Activated CD8-positive, alpha-beta T cell treated with anti-CD3 and anti-CD28 coated beads, Interleukin-2, amount 10 ng/mL, durations not matched to agents 7 days and 5 days (primary cell): Measurements from ENCODE around the gene TIMM13. TPM values are rescaled to one million over a fixed set of nuclear protein-coding genes. Genes with fewer than 3 reads are reported as not detected.

Experiments
- ATAC-seq: fragments of 150-1000 bp; cut with Tn5 transposase; one replicate; pipeline ENCODE4 v1.10.0; 2021; ENCODE audit warnings: moderate library complexity
- CTCF ChIA-PET: fragments of 350-600 bp; sonication (Branson Sonifier 250); formaldehyde crosslinking; loops from one replicate; lab custom pipeline; 2021; ENCODE audit warnings: antibody characterized with exemption; lab: Charles Lee
- POLR2A ChIA-PET: fragments of 350-600 bp; sonication (Branson Sonifier 250); formaldehyde crosslinking; loops from one replicate; lab custom pipeline; 2021; ENCODE audit warnings: antibody characterized with exemption; lab: Charles Lee
- DNase-seq: peaks from one replicate; pipeline ENCODE4 v3.0.0-alpha.2; 2020
- H3K27ac Mint-ChIP-seq: one replicate; pipeline ENCODE4 v1.8.0; 2021; ENCODE audit warnings: mild to moderate bottlenecking, mixed read lengths
- H3K27me3 Mint-ChIP-seq: one replicate; pipeline ENCODE4 v1.8.0; 2021; ENCODE audit warnings: low read depth, mixed read lengths
- H3K36me3 Mint-ChIP-seq: one replicate; pipeline ENCODE4 v1.8.0; 2021; ENCODE audit warnings: low read depth, mixed read lengths
- H3K4me1 Mint-ChIP-seq: one replicate; pipeline ENCODE4 v1.8.0; 2021; ENCODE audit warnings: low read depth, mixed read lengths
- H3K4me3 Mint-ChIP-seq: one replicate; pipeline ENCODE4 v1.8.0; 2021; ENCODE audit warnings: mild to moderate bottlenecking, mixed read lengths
- H3K9me3 Mint-ChIP-seq: one replicate; pipeline ENCODE4 v1.8.0; 2022; ENCODE audit warnings: mixed read lengths; ENCODE audit not compliant: insufficient read depth
- total RNA-seq, 2 experiments: library from RNA; stranded (reverse); gene quantifications; one replicate each; pipeline ENCODE4 v1.2.3, GENCODE V29; 2021

TIMM13 gene
- total RNA-seq, 2 experiments from 2014 or later = 75.1 to 80.2 TPM

DNA sequence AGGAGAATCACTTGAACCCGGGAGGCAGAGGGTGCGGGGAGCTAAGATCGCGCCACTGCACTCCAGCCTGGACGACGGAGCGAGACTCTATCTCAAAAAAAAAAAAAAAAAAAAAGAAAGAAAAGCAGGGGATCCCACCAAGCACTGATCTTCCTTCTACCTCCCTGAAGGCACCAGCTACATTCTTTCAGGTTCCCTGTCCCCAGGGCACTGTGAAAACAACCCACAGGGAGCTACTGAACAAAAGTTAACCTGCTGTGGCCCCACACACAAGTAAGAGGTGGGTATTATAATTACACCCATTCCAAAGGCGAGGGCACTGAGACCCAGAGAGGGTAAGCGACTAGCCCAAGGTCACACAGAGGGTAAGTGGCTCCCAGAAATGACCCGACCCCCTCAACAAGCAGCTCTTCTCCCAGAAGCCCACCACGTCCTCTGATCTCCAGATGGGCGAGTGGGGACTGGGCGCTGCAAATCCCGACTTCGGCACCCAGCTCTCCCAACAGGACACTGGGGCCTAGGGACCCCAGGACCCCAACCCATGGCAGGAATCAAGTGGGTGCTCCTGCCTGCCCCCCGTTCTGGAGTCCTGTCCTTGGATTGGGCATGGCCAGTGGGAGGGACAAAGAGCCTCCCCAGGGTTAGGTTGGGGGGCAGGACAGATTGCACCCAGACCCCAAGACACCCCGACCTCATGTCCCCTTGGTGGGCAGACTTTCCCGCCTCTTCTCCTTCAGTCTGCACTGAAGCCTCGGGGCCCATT, 27.0 kb upstream of the TIMM13 start:
- Mint-ChIP-seq H3K9me3 (no peaks in the 10 kb centered on the region), H3K4me1 (peaks cover 25% of the 10 kb centered on the region), H3K27ac (peak overlapping the region; percentile 69), H3K36me3 (peaks cover 19% of the 10 kb centered on the region), H3K27me3 (no peaks in the 10 kb centered on the region), H3K4me3 (peak overlapping the region; percentile 85)
- ATAC-seq = no peak
- ChIA-PET CTCF (interaction anchor here (0.7 to 1.1 kb wide), 2 partner anchors 22 to 183 kb away, joined by 3 to 4 read pairs; partner anchors contain the start of gene GADD45B), POLR2A (interaction anchor here (1.2 kb wide), 1 partner anchor 27 kb away, joined by 3 read pairs; the partner anchor contains the start of gene TIMM13)
- DNase-seq = no peak

DNA sequence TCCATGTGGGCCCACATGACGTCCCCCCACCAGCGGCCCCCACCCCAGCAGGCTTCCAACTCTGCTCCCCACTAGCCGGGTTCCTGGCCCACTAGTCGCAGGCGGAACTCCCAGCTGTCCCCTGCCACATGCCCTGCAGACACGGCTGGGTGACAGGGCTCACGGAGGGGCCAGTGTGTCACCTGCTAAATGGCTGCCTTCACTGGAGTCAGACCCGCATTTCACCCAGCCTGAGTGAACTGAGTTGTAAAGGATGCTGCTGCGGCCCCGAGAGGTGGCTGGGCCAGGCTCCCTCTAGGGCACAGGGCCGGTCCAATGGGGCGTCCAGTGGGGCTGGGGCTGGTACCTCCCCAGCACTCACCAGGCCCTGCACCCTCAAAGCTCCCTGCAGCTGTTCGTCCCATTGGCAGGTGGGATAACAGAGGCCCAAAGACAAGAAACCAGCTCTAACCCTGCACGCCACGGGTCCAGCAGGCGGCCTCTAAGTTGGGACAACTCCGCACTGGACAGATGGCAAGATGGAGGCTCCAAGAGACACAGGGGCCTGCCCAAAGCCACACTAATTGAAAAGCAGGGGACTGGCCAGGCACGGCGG, 26.1 kb upstream of the TIMM13 start:
- ChIA-PET POLR2A (interaction anchor here (1.2 kb wide), 1 partner anchor 26 kb away, joined by 3 read pairs; the partner anchor contains the start of gene TIMM13), CTCF (interaction anchor here (0.7 kb wide), 1 partner anchor 183 kb away, joined by 4 read pairs; no protein-coding TSS in a partner anchor)
- Mint-ChIP-seq H3K27me3 (no peaks in the 10 kb centered on the region), H3K36me3 (peaks cover 21% of the 10 kb centered on the region), H3K4me3 (no peak overlapping the region), H3K27ac (no peak overlapping the region), H3K9me3 (no peaks in the 10 kb centered on the region), H3K4me1 (peaks cover 26% of the 10 kb centered on the region)
- DNase-seq (no peak), ATAC-seq (no peak)

DNA sequence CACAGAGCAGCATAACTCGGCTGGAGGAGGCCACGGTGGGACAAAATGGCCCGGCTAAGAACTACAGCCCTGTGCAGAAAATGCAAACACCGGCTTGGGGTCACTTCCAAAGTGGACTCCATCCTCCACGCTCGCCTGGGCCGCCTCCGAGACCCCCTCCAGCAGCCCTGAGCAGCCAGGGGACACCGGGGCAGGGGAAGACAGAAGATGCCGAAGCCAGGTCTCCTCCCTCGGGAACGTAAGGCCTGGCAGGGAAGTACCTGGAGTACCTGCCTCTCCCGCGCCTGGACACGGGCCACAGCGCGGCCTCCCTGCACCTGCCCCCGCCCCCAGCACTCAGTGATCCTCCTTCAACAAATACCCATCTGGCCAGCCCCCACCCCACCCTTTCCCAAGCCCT, 24.4 kb upstream of the TIMM13 start:
- DNase-seq = no peak
- no peaks in the 10 kb centered on the region for H3K9me3 Mint-ChIP-seq
- peaks cover 24% of the 10 kb centered on the region for H3K36me3 Mint-ChIP-seq
- no peak overlapping the region for H3K4me3 Mint-ChIP-seq
- CTCF ChIA-PET = interaction anchor here (1.0 kb wide), 1 partner anchor 216 kb away, joined by 3 read pairs; the partner anchor contains the start of gene PLEKHJ1
- POLR2A ChIA-PET = interaction anchor here (0.7 kb wide), 1 partner anchor 1038 kb away, joined by 3 read pairs; no protein-coding TSS in a partner anchor
- no peak overlapping the region for H3K27ac Mint-ChIP-seq
- H3K27me3 Mint-ChIP-seq = no peaks in the 10 kb centered on the region
- no peak for ATAC-seq
- H3K4me1 Mint-ChIP-seq = peaks cover 29% of the 10 kb centered on the region

DNA sequence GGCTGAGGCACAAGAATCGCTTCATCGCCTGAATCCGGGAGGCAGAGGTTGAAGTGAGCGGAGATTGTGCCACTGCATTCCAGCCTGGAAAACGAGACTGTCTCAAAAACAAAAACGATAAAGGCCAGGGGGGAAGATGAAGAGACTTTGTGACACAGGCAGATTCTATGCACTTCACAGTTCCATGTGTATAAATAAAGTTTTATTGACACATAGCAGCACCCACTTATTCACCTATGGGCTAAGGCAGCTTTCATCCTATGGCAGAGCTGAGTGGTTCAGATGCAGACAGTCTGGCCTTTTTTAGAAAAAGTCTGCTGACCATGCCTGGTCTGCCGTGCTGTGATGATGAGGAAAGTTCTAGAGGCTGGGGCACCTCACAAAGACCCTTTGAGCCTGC, 23.8 kb upstream of the TIMM13 start:
- ATAC-seq (no peak), DNase-seq (no peak)
- Mint-ChIP-seq H3K4me1 (peaks cover 35% of the 10 kb centered on the region), H3K4me3 (no peak overlapping the region), H3K36me3 (peaks cover 29% of the 10 kb centered on the region), H3K27me3 (no peaks in the 10 kb centered on the region), H3K9me3 (no peaks in the 10 kb centered on the region), H3K27ac (no peak overlapping the region)
- ChIA-PET CTCF (interaction anchor here (1.0 kb wide), 1 partner anchor 215 kb away, joined by 3 read pairs; the partner anchor contains the start of gene PLEKHJ1), POLR2A (no interaction called here)

DNA sequence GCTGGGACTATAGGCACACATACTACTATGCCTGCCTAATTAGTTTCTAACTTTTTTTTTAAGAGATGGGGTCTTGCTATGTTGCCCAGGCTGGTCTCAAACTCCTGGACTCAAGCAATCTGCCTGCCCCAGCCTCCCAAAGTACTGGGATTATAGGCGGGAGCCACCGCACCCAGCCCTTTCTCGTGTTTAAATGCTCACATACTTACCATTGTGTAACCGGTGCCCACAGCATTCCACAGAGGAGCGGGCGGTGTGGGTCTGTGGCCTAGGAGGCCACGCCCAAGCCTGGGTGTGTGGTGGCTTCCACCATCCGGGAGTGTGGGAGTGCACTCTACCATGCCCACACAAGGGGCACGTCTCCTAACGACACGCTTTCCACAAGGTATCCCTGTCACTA, 21.6 kb upstream of the TIMM13 start:
- no peak for ATAC-seq
- Mint-ChIP-seq H3K36me3 (peaks cover 26% of the 10 kb centered on the region), H3K4me1 (peaks cover 22% of the 10 kb centered on the region), H3K4me3 (no peak overlapping the region), H3K27me3 (no peaks in the 10 kb centered on the region), H3K9me3 (no peaks in the 10 kb centered on the region), H3K27ac (no peak overlapping the region)
- ChIA-PET POLR2A (no interaction called here), CTCF (no interaction called here)
- no peak for DNase-seq

DNA sequence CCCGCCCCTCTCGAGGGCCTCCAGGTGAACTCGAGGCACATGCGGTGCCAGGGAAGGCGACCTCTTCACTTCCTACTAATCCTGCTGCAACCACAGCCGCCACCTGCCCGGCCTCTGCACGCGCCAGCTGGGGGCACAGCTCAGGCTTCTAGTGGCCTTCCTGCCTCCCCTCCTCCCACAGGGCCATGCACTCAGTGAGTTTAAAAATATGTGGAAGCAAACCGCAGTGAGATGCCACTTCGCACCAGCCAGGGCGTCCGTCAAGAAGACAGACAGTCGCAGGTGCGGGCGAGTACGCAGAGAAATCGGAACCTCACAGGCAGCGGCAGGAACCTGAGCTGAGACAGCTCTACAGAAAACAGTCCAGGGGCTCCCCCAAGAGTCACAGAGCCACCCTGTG, 19.0 kb upstream of the TIMM13 start:
- ATAC-seq (peak; percentile 69), DNase-seq (peak; percentile 47)
- ChIA-PET CTCF (interaction anchor here (0.8 to 1.3 kb wide), 3 partner anchors 54 to 167 kb away, joined by 3 to 6 read pairs (median 4); no protein-coding TSS in a partner anchor), POLR2A (interaction anchor here (0.6 to 1.0 kb wide), 4 partner anchors 10 to 137 kb away, joined by 3 to 4 read pairs (median 3); partner anchors contain the start of genes GADD45B and LMNB2)
- Mint-ChIP-seq H3K4me1 (peaks cover 22% of the 10 kb centered on the region), H3K36me3 (peaks cover 28% of the 10 kb centered on the region), H3K9me3 (no peaks in the 10 kb centered on the region), H3K27me3 (no peaks in the 10 kb centered on the region), H3K27ac (peak overlapping the region; percentile 84), H3K4me3 (peak overlapping the region; percentile 63)

DNA sequence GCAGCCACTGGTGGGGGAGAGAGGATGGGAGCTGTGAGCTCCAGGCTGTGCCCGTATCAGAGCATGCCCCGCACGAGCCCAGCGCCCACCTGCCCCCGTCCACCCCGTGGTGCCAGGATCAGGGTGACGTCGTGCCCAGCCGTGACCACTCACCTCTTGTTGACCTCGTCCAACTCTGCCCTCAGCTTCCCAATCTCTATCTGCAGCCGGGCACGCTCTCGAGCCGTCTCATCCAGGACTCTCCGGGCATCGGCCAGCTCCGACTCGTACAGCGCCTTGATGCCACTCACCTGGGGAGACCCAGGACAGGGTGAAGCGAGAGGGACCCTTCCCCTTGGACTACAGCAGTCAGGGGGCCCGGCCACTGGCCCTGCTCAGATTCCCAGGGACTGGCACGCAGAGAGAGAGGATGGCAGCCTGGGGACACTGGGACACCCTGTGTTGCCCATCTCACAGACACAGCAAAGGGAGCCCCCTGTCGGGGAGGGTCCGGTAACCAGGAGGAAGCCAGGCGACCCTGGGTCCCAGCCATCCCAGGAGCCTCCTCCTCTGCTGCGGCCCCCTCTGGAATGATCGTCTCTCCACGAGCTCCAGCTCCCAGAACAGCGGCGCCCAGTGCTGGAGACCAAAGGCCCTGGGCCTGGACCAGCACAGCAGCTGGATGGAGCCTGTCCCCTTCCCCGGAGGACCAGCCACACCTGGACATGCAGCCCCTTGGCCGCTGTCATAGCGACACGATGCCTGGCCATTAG, 17.0 kb upstream of the TIMM13 start:
- peaks cover 18% of the 10 kb centered on the region for H3K4me1 Mint-ChIP-seq
- H3K27me3 Mint-ChIP-seq = no peaks in the 10 kb centered on the region
- no peak overlapping the region for H3K4me3 Mint-ChIP-seq
- ATAC-seq (no peak), DNase-seq (no peak)
- POLR2A ChIA-PET = no interaction called here
- no peak overlapping the region for H3K27ac Mint-ChIP-seq
- no peaks in the 10 kb centered on the region for H3K9me3 Mint-ChIP-seq
- peaks cover 33% of the 10 kb centered on the region for H3K36me3 Mint-ChIP-seq
- CTCF ChIA-PET = no interaction called here

DNA sequence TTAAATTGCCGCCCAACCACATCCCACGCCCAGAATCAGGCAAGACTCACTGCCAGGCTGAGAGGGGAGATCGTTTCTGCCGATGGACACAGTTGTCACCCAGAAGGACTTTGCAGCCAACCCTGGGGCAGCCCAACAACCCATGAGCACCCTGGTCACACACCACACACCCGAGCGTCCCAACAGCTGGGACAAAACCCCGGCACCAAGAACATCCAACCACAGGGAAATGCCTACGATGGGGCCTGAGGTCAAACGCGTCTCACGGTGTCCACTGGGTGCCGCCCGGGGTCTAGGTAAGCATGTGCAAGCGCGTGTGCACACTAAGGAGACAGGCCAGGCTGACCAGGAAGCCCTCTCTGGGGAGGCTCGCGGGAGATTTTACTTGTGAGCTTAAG, 16.4 kb upstream of the TIMM13 start:
- H3K36me3 Mint-ChIP-seq = peaks cover 32% of the 10 kb centered on the region
- no peak overlapping the region for H3K4me3 Mint-ChIP-seq
- POLR2A ChIA-PET = no interaction called here
- peaks cover 18% of the 10 kb centered on the region for H3K4me1 Mint-ChIP-seq
- H3K27ac Mint-ChIP-seq = no peak overlapping the region
- H3K9me3 Mint-ChIP-seq = no peaks in the 10 kb centered on the region
- ATAC-seq (no peak), DNase-seq (no peak)
- no peaks in the 10 kb centered on the region for H3K27me3 Mint-ChIP-seq
- CTCF ChIA-PET = interaction anchor here (0.6 kb wide), 1 partner anchor 129 kb away, joined by 3 read pairs; no protein-coding TSS in a partner anchor

DNA sequence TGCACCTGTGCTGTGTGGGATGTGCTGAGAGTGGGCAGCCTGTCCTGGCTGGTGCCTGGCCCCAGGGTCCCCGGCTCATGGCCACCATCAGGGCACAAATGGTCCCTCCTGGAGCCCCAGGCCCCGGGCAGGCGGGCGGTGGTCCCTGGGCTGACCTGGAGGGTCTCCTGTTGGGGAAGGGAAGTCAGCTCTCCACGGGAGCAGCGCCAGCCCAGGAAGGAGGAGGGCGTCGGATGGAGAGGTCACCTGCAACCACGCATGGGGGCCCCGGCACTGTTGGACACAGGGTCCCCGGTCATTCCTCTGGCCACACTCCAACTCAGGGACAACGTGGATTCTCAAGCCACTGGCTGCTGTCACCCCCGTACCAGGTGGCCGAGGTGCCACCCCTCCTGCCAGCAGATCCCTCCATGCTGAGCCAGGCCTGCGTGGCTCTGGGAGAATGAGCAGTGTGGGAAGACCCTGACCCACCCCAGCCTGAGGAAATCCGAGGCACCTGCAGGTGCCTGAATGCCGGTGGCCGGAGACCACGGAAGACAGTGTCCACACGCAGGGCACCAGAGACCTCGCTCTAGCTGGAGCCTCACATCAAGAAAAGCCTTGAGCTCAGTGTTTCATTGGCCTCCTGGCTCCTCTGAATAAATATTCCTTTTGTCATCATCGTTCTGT, 15.9 kb upstream of the TIMM13 start:
- no peak overlapping the region for H3K4me3 Mint-ChIP-seq
- peaks cover 16% of the 10 kb centered on the region for H3K4me1 Mint-ChIP-seq
- POLR2A ChIA-PET = no interaction called here
- DNase-seq = no peak
- H3K9me3 Mint-ChIP-seq = no peaks in the 10 kb centered on the region
- CTCF ChIA-PET = interaction anchor here (0.6 kb wide), 1 partner anchor 129 kb away, joined by 3 read pairs; no protein-coding TSS in a partner anchor
- H3K36me3 Mint-ChIP-seq = peaks cover 33% of the 10 kb centered on the region
- no peak overlapping the region for H3K27ac Mint-ChIP-seq
- ATAC-seq = no peak
- no peaks in the 10 kb centered on the region for H3K27me3 Mint-ChIP-seq

DNA sequence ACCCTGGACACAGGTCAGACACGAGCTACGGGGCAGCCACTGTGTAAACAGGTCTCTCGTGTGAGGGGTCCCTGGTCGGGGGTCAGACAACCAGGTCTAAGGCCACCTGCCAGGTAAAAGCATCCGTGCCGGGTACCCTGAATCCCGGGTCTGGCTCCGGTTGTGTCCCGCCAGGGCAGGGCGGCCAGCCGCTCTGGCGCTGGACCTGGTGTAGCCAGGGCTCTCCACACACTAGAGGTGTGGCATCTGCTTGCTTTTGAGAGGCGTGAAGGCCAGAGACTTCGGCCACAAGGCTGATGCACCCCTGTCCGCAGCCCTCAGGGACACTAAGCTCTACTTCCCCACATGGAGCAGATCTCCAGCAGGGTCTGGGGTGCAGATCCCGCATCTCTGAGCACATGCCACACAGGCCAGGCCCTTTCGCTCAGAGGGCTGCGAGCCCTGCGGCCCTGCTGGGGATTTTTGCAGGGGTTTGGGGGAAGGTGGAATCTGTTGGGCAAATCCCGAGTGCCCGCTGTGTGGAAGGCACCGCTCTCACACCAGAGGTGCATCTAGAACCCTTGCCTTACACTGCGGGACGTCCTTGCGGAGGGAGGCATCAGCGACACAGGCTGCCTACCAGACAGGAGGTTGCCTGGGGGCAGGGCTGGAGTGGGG, 13.8 kb upstream of the TIMM13 start:
- ChIA-PET CTCF (interaction anchor here (1.4 kb wide), 1 partner anchor 170 kb away, joined by 4 read pairs; no protein-coding TSS in a partner anchor), POLR2A (no interaction called here)
- no peak overlapping the region for H3K27ac Mint-ChIP-seq
- H3K27me3 Mint-ChIP-seq = no peaks in the 10 kb centered on the region
- H3K4me1 Mint-ChIP-seq = peaks cover under 1% of the 10 kb centered on the region
- DNase-seq (no peak), ATAC-seq (no peak)
- peaks cover 30% of the 10 kb centered on the region for H3K36me3 Mint-ChIP-seq
- no peak overlapping the region for H3K4me3 Mint-ChIP-seq
- no peaks in the 10 kb centered on the region for H3K9me3 Mint-ChIP-seq
